Measurements from ENCODE around the gene BTLA. TPM values are rescaled to one million over a fixed set of nuclear protein-coding genes. Genes with fewer than 3 reads are reported as not detected.
A peak's percentile ranks its signal among the peaks of the same experiment; 100 is the strongest.
"Not testable (repeated sequence)": the region's sequence is repeated elsewhere in the genome, so short reads cannot be mapped to it uniquely, and the experiment has no call there.

BTLA gene, protein sequence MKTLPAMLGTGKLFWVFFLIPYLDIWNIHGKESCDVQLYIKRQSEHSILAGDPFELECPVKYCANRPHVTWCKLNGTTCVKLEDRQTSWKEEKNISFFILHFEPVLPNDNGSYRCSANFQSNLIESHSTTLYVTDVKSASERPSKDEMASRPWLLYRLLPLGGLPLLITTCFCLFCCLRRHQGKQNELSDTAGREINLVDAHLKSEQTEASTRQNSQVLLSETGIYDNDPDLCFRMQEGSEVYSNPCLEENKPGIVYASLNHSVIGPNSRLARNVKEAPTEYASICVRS
- not detected in 2 replicates for total RNA-seq
- polyA plus RNA-seq (2012): 0.03 TPM

DNA sequence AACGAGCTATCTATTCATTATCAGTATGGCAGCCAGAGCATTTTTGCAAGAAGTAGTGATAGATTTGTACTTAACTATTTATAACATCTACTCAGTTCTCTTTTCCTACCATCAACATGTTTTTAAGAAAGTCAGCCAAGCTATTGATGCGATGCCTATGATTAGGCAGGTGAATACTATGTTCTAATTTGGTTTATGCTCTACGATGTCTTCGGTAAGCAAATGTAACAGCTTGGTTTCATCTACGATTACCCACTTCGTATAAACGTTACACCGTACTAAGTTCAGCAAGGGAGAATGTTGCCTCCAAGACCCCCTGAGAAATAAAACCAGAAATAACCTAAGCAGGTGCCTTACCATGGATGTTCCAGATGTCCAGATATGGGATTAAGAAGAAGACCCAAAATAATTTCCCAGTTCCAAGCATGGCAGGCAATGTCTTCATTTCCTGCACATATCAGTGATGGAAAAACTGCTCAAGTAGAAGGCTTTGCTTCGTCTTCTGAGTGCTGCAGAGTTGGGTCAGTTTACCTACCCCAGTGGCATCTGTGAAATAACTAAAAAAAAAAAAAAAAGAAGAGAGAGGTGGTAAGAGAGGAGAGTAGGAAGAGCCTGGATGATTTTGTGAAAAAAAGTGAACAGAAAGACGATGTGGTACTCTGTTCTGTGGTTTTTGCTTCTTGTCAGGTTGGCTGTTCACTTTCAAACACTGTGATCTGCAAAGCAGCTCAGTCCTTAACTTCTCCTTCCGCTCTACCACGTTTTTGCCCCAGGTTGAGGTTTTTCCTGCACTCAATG lies at the start of gene BTLA:
BTLA (minus strand) TSS at position 559 of the 798 bp plus-strand sequence; CDS start at position 445, 114 bp downstream.
- no peak for DNase-seq (ENCODE audit: low read depth)

DNA sequence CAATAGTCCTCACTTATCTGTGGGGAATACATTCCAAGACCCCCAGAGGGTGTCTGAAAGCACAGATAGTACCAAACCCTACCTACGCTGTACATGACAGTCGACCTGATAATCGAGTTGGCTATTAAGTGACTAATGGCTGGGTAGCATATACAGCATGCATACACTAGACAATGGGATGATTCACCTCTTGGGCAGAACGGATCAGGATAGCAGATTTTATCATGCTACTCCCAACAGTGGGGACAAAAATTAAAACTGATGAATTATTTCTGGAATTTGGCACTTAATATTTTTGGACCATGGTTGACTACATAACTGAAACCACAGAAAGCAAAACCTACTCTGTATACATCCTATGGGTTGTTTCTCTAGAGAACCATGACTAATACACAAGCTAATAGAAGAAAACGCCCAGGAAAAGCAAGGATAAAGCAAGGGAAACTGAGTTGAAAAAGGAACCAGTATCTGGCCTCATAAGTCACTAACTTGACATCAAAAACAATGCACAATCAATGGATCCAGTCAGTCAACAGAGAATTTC lies 47.0 kb upstream of the BTLA start:
- no peak for DNase-seq (ENCODE audit: low read depth)

DNA sequence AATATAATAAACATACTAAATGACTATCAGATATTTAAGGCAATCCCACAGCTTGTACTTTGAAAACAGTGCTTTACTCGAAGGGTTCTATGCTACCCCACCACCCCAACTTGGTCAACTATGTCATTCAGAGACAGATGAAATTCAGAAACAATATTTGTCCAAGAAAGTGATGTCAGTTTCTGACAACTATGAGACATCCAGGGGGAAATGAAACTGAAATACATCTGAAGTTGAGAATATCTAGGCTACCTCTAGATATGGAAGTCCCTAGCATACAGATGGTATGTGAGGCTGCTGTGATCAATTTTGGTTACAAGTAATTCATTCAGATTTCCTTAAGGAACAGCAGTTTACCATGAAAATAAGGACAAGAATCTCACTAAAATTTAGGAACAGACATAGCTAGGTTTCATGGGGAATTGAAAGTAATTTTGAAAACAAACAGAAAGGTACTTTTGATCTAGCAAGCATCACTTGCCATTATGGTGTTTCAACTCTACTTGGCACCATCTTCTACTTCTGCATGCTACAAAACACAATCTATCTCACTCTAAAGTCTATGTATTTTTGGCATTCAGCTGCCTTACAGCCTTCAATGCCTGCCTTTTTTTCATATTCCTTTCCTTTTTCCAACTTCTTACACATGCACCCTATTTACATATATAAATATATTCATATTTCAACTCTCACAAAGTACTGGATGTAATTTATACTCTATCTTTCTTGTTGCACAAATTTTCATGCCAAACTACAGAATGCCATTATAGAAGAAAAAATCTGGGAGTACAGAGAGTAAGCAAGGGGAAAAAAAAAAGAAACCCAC lies 40.8 kb upstream of the BTLA start:
- no peak for DNase-seq (ENCODE audit: low read depth)

DNA sequence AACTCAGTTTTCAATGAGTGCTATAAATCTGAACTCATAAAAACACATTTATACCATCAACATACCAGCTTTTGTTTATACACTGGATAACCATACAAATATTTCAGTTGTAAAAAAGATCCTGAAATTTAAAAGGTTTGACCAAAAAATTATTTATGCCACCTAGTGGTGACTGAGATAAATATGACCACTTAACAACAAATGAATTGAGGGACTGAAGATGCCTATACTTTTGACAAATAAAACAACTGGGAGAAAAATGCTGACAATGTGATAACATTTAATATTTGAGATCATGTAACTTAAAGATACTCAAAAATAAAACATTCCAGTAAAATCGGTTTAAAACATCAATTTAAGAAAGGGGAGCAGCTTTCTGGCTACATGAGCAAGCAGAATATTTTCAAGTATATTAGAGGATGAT lies 32.1 kb upstream of the BTLA start:
- DNase-seq (ENCODE audit: low read depth): peak; percentile 41

DNA sequence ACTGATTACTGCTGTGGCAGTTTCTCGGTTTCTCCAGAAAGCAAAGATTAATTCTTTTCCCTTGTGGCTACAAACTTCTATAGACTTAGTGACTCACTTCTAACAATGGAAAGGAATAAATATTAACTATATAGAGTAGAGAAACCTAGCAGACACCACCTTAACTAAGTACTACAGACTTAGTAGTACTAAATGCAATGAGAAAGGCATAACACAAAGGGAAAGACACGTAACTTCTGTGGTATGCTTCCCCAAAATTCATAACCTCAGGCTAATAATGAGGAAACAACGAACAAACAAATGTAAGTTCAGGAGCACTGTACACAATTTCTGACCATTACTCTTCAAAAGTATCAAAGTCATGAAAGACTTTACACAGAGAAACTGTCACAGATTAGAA lies 31.3 kb upstream of the BTLA start:
- DNase-seq (ENCODE audit: low read depth): no peak

DNA sequence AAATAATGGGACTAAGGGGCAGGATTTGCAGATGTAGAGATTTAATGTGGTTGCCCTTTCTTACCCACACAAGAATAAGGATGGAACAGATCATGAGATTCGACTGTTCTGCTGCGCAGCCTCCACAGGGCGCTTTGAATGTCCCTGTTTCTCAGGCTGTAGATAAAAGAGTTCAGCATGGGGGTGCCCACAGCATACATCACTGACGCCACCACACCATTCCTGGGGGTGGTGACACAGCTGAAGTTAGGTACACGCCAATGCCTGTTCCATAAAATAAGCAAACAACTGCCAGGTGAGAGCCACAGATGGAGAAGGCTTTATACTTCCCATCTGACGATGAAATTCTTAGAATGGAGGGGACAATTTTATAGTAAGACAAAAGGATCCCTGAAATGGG lies 24.9 kb upstream of the BTLA start:
- not testable (repeated sequence) for DNase-seq (ENCODE audit: low read depth)

DNA sequence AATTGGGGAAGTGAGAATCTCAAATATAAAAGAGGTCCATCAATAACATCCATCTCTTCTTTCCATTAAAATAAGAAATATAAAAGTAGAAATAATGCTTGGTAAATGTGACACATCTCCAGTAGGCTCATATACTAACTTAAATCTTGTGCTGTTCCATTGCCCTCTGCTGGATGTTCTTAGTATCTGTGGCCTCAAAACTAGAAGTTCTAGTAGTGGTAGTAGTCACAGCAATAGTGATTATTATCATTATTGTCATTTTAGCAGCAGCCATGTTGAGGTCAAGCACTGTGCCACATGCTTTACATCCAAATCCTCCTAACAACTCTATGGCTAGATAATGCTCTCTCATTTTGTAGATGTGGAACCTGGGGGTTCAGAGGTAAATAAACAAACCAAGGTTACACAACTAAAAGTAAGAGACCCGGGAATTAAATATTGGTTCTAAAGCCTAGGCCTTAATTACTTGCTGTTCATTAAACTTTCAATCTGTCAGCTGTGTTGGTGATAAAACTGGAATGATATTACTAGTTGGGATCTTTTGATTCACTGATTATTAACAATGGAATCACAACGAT lies 20.2 kb upstream of the BTLA start:
- peak; percentile 71 for DNase-seq (ENCODE audit: low read depth)

DNA sequence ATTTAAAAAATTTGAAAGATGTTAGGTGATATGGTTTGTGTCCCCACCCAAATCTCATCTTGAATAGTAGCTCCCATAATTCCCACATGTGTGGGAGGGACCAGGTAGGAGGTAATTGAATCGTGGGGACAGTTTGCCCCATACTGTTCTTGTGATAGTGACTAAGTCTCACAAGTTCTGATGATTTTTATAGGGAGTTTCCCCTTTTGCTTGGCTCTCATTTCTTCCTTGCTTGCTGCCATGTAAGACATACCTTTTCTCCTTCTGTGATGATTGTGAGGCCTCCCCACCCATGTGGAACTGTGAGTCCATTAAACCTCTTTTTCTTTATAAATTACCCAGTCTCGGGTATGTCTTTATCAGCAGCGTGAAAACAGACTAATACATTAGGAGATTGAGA lies 19.7 kb upstream of the BTLA start:
- not testable (repeated sequence) for DNase-seq (ENCODE audit: low read depth)

DNA sequence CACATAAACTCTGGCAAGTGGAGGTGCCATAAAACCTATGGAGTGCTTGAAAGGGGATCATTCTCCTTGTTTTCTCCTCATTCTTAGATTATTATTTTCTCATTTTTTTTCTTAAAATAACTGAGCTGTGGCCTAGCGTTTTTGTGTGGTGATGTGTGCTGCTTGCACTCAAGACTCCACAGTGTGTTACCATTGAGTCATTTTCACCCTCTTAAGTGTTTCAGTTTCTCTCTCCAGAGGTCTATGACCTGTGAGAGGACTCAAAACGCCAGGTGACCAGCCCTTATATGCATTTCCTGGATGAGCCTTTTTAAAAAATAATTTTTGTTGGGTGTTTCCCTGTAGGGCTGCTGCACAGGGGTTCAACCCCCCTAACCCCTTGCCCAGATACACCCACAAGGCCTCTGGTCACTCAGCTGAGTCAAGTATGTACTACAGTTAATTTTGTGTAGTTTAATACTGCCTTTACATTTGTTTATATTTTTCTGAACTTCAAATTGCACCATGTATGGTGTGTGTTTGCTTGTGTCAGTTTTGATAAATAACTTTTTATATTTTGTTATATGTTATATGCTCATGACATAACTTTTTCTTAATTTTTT lies 15.4 kb upstream of the BTLA start:
- DNase-seq (ENCODE audit: low read depth): no peak

DNA sequence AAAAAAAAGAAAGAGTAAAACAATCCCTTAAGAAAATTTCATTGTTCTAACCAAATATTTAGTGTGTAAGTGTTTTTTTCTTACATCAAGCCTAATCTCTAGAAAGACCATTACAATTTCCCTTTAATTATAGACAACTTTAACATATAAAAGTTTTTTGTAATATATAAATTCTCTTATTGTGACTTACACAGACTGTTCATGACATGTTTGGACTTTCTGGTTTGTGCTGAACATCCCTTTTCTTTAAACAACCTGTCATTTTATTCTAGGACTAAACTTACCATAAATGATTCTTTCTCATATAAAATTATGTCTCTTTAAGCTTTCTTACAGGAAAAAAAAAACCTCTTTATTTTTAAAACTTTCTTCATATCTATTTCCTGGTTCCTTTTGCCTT lies 13.0 kb upstream of the BTLA start:
- DNase-seq (ENCODE audit: low read depth): no peak

DNA sequence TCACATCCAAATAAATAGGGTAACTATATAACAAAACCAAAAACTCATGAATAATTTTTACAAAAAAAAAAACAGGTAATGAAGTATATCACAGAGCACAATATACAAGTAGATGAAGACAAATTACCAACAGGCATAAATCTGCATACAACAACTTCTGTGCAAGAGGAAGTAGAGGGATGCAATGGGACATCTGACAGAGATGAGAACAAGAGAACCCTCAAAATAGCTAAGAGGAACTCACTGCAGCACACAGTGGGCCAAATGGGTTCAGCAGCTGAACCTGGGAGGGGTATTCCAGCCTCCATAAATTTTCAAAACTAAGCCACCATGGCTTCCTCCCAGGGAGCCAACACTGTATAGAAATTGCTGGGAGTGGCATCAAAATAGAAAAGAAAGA lies 9.6 kb upstream of the BTLA start:
- no peak for DNase-seq (ENCODE audit: low read depth)

DNA sequence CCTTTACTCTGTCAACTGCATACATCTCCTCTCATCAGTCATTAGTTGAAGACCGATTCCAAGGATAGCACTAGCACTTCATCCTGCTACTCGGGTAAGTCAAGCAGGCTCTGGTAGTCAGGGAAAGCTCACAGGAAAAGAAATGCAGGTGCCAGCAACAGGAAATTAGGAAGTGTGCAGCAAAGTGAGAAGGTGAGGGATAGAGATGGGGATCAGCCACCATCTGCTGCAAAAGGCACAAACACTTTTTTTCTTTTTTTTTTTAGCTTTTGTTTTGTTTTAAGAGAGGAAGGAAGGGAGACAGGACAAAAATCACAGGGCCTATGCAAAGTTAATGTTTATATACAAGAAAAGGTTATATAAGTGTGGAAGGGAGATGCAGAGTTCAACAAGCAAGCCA lies 9.0 kb upstream of the BTLA start:
- no peak for DNase-seq (ENCODE audit: low read depth)

DNA sequence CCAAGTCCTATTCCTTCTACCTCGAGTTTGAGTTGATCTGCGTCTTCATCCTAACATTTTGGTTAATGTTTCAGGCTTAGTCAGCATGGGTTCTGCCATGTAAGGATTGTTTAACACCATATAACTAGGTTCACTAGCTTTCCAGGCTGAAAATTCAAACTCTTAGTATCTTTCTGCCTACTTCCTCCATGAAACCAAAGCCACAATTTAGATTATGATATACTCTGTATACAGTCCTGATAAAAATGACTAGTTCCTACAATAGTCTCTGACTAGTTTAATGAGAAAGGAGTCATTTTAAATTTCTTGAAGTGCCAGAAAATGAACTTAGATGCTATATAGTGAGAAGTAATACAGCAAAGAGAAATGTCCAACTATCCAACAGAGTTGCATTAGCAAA lies 6.6 kb upstream of the BTLA start:
- no peak for DNase-seq (ENCODE audit: low read depth)

DNA sequence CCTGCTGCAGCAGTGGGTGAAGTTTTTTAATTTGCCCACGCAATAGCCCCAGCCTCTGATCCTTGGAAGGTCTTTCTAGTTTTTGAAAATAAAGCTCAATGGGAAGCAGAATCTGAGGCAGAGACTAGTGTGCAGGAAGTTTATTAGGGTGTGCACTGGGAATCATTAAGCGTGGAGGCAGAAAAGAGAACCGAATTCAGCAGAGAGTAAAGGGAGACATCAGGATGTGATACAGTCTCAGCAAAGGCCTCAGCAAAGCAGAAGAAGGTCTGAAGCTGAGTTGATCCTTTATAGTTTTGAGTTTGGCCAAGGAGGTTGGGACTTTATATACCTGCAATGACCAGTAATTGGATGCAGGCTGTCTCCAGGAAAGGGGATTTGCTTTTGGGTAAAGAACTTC lies 4.9 kb upstream of the BTLA start:
- DNase-seq (ENCODE audit: low read depth): no peak

DNA sequence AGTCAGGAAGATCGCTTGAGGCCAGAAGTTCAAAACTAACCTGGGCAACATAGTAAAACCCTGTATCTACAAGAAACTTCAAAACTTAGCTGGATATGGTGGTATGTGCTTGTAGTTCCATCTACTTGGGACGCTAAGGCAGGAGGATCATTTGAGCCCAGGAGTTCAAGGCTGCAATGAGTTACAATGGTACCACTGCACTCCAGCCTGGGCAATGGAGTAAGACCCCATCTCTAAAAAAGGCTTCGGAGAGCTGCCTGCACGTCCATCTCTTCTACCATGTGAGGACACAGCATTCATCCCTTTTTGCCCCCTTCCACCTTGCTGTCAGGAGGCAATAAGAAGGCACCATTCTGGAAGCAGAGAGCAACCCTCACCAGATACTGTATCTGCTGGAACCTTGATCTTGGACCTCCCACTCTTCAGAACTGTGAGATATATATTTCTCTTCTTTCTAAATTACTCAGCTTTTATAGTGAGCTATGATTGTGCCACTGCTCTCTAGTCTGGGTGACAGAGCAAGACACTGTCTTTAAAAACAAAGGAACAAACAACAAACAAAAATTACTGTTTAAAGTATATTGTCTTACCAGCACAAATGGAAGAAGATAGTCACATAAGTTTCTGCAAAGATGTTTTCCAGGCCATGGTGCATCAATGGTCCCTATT lies 4.2 kb upstream of the BTLA start:
- DNase-seq (ENCODE audit: low read depth): no peak

DNA sequence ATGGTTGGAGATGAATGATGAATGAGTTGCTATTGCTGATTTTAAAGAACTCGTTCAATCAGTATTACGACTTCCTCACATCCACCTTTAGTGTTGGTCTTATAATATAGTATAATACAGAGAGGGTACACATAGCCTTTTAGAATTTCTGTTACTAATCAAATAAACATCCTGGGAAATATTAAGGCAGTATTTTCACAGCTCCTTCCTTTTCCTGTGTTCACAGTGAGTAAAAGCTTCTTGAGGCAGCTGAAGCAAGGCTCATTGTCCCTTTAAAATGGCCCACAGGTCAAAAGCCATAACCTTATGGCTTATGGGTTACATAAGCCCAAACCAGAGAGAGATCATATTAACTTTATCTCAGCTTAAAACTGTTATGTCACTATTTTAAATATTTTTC lies 1.3 kb upstream of the BTLA start:
- no peak for DNase-seq (ENCODE audit: low read depth)

DNA sequence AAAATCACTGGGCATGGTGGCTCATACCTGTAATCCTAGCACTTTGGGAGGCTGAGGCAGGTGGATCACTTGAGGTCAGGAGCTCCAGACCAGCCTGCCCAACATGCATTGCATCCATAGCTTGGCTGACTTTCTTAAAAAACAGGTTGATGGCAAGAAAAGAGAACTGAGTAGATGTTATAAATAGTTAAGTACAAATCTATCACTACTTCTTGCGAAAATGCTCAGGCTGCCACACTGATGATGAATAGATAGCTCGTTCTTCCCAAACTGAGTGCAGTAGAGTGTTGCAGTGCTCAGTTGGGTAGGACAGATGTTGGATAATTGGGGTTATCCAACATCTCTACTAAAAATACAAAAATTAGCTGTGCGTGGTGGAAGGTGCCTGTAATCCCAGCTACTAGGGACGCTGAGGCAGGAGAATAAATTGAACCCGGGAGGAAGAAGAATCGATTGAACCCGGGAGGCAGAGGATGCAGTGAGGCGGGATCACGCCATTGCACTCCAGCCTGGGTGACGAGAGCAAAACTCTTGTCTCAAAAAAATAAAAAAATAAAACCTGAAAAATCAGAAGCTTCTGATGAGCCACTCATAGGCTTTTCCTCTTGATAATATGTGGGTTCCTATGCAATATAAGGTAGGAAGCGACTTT lies 1.2 kb downstream of the BTLA start:
- DNase-seq (ENCODE audit: low read depth): no peak

DNA sequence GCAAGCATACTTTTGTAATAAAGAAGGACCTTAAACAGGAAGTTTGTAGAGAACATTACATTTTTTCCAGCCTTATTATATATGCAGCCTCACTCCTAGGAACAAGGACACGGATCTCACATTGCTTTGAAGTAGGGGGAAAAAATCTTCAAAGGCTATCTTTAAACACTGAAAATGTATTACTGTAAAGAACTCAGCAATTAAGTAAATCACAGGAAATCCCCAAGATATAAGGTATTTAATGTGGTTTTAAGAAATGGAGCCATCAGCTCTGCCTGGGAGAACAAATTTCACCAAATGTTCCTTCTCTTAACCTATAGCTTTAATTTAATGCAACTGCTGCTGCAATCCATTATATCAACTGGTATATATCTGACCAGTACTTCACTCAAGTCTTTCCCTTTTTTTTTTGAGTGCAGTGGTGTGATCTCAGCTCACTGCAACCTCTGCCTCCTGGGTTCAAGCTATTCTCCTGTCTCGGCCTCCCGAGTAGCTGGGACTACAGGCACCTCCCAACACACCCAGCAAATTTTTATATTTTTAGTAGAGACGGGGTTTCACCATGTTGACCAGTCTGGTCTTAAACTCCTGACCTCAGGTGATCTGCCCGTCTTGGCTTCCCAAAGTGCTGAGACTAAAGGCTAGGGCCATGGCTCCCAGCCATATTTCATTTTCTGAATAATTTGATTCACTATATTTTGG lies 2.8 kb downstream of the BTLA start:
- no peak for DNase-seq (ENCODE audit: low read depth)

DNA sequence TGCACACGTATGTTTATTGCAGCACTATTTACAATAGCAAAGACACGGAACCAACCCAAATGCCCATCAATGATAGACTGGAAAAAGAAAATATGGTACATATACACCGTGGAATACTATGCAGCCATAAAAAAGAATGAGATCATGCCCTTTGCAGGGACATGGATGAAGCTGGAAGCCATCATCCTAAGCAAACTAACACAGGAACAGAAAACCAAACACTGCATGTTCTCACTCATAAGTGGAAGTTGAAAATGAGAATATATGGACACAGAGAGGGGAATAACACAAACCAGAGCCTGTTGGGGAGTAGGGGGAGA lies 4.9 kb downstream of the BTLA start:
- not testable (repeated sequence) for DNase-seq (ENCODE audit: low read depth)

Measured in myocyte (in vitro differentiated cells).